GM19468 (cell line): ENCODE results near the gene NRP2.

Source experiments
- ATAC-seq: cut with Tn5 transposase; IDR thresholded peaks from one replicate; pipeline ENCODE4 v1.9.1; 2021; ENCODE audit warnings: mild to moderate bottlenecking, moderate library complexity, moderate number of reproducible peaks; ENCODE audit not compliant: unreplicated experiment; ENCODE audit errors: extremely low read depth

NRP2 gene

DNA sequence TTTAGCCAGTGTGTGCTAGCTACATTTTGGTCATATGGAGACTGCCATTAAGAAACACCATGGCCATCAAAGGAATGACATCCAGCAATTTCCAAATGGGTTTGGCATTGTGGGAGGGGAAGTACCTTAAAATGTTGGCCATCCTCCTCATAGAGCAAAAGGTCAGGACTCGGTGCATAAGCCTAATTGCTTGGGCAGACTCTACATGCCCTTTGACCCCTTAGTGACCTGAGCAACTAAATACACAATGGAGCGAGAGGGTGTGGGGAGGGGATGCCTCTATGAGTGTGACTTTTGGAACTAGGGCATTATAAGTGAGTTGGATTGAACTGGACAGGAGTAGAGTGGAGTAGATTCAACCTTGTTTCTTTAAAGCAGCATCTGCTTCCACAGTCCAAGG, 44.9 kb downstream of the NRP2 start:
- no peak for ATAC-seq

DNA sequence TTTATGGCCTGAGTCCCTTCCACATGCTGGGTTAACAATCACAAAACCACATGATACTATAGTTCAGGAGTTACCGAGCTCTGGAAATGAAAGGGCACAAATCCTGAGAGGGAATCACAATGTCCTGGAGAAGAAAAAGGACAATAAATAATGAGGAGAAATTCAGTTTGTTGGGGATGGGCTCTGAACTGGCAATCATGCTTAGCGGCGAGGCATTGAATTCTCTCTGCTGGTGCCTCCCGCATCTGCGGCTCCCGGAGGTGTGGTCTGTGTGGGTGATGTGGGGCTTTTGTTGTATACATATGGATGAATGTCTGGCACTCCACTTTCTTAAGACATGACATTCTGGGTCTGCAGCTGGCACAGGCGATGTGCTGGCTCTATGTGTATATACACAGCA, 46.1 kb downstream of the NRP2 start:
- ATAC-seq = no peak

DNA sequence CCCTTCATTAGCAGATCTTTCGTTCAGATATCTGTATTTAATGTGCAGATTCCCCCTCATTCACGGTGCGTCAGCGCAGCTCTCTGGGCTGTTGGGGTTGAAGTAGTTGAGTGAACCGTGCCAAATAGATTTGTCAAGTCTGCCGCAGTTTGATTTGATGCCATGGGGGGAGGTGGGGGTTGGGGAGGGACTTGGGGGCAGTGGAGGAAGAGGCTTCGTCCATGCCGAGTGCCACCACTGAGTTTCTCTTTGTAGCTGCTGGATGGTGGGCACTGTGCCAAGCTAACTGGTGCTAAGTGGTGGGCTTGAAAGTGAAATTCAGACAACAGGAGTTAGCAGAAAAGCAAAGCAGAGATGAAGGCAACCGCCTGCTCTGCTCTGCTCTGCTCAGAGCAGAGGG, 47.9 kb downstream of the NRP2 start:
- ATAC-seq = no peak

DNA sequence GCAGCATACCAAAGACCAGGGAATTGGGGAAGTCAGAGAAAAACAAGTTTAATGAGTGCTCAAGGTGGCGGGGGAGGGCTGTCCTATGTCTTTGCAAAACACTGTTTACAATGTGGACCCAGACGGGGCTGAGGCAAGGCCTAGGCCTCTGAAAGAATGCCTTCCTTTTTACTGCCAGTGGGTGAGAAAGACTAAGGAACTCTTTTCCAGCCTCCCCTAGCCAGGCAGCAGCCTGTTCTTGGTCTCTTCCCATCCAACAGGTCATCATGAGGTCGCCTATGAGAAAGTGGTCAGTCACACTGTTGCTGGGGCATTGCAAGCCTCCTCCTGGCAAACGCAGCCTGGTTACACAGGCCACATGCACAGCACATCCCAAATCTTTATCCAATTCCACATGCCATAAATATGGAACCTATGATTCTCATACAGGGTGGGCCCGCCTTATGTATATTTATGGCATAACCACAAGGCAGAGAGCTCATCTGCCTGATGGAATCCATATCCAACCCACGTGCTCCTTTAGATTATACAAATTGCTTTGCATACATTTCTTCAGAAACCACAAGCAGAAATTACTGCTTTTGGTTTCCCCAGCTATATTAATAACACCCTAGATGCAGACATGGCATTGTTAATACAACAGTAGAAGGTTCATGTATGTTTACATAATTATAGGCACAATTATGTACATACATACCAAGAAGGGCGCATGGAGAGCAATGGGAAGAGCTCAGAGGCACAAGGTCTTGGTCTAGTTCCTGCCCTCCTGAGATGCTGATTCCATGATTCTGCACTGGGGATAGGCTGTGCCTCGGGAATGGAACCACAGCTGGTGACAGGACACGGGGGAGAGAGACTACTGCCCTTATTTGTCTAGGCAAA, 48.6 kb downstream of the NRP2 start:
- no peak for ATAC-seq

DNA sequence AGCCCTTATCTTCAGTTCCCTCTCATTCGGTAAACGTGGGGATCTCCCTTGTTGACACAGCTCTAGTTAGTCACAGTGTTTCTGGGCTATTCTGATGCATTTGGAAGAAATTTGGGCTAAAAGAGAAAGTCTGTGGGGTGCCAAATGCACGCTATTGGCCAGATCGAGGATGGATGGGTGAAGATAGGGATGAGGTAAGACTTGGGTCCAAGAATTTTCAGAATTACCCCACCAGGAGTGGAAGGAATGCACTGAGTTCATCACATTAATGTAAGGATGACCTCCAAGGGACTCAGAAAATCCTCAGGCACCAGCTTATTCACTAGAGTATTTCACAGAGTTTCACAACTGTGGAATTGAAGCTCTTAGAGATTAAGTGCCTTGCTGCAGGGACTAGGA, 49.3 kb downstream of the NRP2 start:
- no peak for ATAC-seq

DNA sequence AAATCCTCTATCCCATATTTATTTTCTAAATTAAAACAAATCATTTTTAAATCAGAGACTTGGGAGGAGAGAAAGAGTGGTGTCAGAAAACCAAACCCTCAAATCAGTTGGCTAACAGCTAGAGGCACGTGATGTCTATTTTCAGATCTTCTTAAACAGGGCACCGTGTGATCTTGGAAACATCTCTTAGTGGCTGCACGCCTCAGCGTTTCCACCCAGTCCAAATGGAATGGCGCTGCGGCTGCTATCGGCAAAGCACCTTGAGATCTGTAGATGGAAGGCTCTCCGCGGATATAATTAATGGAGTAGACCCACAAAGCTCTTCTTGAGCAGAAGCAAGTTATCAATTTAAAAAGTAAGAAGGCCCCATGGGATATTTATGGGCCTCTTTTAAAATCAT, 50.0 kb downstream of the NRP2 start:
- ATAC-seq = no peak

DNA sequence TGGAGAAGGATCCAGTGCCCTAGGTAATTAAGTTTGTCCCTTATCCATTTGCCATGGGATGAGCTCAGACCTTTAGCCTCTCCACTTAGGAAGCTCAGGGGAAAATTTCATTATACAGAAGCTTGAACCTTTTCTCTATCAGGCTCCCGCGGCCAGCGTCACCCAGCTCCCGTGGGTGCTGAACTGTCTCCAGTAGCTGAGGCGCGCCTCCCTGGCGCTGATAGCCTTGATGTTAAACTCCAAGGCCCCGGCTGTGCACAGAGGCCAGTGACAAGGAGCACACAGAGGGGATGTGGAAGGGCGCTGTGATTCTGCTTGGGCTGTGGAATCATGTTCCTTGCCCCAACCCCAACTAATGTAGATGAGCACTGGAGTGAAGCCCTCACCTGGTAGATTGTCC, 50.8 kb downstream of the NRP2 start:
- ATAC-seq = no peak

DNA sequence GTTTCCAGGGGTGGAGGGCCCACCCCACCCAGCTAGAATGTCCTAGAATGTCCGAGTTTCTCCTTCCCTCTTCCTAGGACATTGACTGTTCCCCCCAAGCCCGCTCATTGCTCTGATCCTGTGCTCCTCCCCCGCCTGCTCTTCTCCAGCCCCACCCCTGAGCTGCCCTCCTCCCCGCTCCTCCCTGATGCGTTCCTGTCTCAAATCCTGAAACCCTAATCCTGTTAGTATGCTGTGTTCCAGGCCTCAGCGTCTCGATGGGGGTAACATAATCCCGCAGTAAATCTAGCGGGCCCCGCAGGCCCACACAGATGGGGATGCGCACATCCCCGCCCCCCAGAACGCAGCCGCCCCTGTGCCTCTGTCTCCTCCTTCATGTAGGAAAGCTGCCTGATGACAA, 51.3 kb downstream of the NRP2 start:
- no peak for ATAC-seq

DNA sequence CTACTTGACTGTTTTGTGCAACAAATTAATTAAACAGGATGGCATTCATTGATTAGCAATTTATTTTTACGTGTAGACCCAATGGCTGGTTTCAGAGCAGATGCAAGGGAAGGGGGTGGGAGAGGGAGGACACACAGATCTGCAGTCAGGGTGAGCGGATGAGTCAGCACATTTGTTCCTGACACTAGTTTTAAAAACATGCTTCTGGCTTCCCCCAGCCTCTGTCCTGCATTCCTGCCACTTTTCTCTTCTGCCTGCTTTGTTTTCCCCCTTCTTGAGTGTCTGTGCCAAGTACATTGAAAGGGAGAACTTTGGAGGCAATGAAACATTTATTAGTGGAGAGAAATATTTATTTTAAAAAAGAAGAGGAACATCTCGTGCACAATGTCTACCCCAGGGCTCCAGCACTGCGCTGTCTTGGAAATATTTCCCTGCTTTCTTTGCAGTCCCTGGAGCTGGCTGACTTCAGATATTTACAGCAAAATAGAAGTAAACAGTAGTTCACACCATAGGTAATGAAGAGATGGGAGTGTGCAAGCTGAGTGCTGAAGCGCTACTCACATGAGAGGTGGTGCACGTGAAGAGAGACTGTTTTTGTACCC, 52.2 kb downstream of the NRP2 start:
- ATAC-seq = no peak

DNA sequence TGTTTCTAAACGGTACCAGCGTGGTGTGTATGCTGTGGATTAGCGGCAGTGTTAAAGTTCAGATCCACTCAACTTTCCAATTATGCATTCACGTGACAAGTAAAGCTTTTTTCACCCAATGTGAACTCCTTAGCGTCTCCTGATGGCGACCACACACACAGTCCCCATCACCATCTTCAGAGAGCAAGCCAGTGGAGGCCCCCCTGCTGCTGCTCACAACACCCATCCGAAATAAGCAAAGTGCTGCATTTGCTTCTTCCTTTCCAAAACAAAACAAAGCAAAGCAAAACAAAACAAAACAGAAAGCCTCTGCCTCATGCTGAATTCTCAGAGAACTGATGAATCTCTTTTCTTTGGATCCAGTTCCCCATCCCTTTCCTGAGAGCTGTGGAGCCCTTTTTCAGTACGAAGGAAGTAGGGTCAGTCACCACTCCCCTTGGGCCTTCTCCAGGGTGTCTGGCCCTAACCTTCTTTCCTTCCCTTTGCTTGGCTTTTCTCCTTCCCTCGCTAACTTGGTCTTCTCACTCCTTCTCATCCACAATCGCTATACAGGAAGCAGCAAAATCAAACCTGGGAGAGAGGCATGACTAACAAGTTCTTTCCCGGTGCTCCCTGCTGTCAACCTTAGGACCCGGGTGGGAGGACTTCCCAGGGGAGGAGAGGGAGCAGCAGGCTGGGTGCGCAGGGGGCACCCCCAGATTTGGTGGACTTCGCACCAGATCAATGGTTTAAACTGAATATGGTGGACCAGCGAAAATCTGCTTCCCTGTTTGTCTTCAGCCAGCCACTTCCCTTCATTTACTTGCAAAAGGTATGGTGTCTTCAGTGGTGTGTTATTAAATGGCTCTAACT, 56.0 kb downstream of the NRP2 start:
- ATAC-seq = no peak

DNA sequence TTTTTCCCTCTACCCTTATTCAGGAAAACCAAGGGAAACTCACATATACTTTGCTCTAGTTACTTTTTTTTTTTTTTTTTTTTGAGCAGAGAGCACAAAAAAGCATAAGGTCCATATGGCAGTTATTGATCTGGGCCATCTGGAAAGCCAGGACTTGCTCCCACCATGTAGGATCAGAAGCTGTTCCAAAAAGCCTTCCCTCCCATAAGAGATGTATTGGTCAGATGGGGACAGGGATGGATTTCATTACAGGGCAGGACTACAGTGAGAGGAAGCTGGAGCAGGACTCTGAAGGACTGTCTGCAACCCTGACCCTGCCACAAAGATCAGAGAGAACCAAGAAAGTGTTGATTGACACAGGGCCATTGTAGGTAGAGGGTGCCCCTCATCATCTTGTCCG, 57.3 kb downstream of the NRP2 start:
- ATAC-seq = no peak

DNA sequence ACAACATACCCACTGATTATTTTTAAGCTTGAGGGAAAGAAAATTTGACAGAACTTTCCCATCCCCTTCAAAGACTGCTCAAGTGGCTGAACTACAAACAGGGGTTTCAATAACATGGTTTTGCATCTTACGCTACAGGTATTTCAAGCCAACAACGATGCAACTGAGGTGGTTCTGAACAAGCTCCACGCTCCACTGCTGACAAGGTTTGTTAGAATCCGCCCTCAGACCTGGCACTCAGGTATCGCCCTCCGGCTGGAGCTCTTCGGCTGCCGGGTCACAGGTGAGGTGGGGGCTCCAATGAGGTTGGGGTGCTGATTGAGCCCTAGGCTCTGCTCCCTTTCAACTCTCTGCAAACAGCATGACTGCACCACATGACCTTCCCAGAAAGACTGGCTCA, 58.1 kb downstream of the NRP2 start:
- no peak for ATAC-seq

DNA sequence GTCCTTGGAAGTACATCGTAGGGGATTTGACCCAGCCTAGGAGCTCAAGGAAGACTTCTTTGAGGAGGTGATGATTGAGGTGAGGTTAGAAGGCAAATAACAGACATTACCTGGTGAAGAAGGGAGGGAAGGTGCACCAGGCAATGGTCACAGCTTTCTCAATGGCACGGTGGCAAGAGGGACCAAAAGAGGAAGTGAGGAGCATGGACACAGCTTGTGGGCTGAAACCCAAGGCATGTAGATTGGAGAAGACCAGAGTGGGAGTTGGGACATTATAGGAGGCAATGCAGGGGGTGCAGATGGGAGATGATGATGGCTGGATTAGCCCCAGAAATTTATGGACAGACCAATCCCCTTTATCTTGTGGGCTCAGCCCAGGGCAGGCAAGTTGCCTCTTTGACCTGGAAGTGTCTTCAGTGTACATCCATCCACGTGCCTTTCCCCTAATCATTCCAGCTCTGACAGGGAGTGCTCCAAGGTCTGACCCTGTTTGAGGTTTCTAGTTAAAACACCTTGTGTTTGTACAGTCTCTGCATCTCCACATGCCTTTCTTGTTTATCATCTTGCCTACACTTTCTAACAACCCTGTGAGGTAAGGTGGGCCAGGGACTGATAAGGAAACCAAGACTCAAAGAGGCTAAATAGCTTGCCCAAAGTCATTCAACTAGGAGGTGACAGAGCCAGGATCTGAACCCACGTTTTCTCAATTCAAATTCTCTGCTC, 59.1 kb downstream of the NRP2 start:
- no peak for ATAC-seq

DNA sequence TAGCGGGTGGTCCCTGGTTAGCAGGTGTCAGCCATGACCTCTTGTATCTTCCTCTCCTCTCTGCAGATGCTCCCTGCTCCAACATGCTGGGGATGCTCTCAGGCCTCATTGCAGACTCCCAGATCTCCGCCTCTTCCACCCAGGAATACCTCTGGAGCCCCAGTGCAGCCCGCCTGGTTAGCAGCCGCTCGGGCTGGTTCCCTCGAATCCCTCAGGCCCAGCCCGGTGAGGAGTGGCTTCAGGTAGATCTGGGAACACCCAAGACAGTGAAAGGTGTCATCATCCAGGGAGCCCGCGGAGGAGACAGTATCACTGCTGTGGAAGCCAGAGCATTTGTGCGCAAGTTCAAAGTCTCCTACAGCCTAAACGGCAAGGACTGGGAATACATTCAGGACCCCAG, 60.8 kb downstream of the NRP2 start:
- no peak for ATAC-seq

DNA sequence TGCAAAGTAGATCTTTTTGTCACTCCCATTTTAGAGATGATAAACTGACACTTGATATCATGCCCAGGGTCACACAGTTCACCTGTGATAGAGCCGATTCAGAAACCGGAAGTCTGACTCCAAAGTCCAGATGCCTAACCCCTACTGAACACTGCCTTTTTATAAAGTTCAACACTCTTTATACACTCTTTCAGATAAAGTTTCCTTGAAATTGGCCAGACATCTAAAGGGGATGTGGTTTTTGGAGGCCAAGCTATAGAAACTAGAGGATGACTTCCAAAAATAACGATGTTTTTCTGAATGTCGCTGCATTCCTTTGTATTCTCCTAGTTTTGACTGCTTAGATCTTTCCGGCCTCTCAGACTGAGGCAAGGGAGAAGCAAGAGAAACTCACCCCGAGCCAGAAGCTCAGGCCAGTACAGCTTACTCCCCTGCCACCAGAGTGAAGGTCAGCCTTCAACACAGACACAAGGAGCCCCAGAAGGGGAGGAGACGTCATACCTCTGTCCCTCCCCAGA, 61.8 kb downstream of the NRP2 start:
- no peak for ATAC-seq

DNA sequence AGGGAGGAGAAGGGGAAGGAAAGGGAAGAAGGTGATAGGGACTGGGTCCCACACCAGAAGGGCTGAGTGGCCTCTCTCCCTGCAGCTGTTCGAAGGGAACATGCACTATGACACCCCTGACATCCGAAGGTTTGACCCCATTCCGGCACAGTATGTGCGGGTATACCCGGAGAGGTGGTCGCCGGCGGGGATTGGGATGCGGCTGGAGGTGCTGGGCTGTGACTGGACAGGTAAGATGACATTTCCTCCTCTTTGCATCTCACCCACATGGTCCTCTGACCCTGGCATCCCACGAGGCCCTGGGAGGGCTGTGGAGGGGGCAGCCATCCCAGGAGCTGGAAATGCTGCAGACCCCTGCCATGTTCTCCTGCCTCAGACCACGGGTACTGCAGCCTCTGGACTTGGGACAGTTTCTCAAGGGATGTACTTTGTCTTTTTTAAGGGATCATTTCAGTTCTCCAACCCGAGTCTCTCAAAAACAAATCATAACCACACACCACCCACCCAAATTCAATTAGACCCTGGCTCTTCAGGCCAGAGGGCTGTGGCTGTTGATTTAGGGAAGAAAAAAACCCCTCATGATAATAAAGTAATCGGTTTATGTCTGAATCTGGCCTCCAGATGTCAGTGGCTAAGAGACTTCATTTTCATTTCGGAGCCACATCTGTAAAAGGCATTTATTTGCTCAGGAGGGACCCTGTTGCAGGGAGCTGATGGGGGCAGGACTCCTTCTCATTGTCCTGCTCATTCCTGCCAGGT, 63.5 kb downstream of the NRP2 start:
- ATAC-seq = no peak

DNA sequence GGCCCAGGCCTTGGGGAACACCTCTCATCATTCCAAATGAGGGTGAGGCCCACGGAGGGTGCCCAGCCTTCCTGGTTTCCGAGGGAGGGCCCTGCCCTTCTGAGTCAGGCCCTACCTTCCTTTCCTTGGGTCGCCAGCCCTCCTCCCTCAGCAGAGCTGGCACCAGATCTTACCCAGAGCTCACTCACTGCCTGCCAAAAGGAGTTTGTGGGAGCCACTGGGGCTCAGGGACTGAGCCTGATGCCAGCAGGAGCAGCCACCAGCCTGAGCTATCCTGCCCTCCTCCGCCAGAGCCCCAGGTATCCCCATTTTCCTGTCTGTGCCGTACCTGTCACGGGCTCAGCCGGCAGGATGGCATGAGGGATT, 64.1 kb downstream of the NRP2 start:
- ATAC-seq = no peak

DNA sequence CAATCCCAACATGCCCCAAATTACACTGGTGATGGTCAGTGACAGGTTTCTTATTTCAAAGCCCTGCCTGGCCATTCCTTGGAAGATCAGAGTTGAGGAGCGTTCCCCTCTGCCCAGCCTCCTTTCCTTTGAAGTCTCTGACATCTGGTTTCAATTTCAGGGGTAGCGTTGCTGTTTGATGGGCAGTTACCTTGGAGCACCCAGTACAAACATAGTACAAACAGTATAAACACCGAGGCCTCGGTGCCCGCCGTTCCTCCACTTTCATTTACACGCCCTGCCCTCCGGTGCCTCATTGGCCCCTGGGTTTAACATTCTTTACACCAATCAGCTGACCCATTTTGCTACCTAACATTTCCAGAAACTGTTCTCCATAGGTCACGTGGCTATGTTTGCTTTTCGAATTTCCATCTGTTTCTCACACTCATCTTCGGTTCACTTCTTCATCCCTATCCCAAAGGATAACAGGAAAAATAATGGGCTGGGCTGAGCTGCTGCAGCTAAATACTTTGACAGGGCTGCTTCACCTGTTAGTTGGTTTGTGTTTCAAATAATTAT, 65.6 kb downstream of the NRP2 start:
- ATAC-seq = no peak

DNA sequence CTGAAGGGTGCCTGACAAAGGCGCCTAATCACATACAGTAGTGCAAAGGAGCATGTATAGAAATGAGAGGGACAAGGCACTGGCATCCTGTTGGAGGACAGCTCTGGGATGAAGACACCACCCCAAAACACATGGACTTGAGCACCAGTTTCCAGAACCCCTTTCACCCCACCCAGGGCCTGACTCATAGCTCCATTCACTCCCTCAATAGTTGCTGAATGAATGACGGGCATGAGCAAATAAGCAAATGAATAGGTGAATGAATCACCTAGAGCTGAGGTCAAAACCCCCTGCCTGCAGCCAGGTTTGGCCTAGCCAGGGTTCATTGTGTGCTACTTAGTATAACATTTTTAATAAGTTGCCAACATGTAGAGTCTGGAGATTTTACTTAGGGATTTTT, 66.3 kb downstream of the NRP2 start:
- no peak for ATAC-seq
